DMS79 treated with DMSO at 0.1 percent for 48 hours (cell line): ENCODE results near the gene FERD3L.

Experiments used
- DNase-seq: peaks from one replicate; lab custom pipeline; 2025; lab: John Stamatoyannopoulos, UW

Gene FERD3L

GRCh38 chr7:19099924-19100323, 45.3 kb downstream of the FERD3L start:
- no peak for DNase-seq

GRCh38 chr7:19099194-19099593, 46.0 kb downstream of the FERD3L start:
- no peak for DNase-seq

- no peak for DNase-seq
Observed at GRCh38 chr7:19098510-19098909, 46.7 kb downstream of the FERD3L start.

- DNase-seq, result no peak
Observed at GRCh38 chr7:19097165-19098055, 47.8 kb downstream of the FERD3L start.

GRCh38 chr7:19095353-19095860, 49.8 kb downstream of the FERD3L start:
- DNase-seq, result no peak
